Liver (tissue), 9 donors: ENCODE results near the gene TRIM29. TPM values are rescaled to one million over a fixed set of nuclear protein-coding genes. Genes with fewer than 3 reads are reported as not detected.

Experiments used
- DNase-seq: peaks from one replicate; pipeline ENCODE4 v3.0.0-alpha.2; 2017; ENCODE audit warnings: low spot score
- H3K27ac ChIP-seq, 2 donors: one replicate each; pipeline ENCODE4 v1.7.0; 2013; ENCODE audit warnings: inconsistent platforms in 2 of 2, low read length in 2 of 2, control low read depth in 1 of 2, low read depth in 1 of 2, mild to moderate bottlenecking in 1 of 2
- H3K27me3 ChIP-seq, 4 donors: one replicate each; pipeline versions ENCODE4 v1.6.1 to v1.7.0; 2013; ENCODE audit warnings: low read length in 3 of 4, inconsistent platforms in 1 of 4, mild to moderate bottlenecking in 1 of 4, moderate library complexity in 1 of 4; ENCODE audit not compliant: control insufficient read depth in 4 of 4, insufficient read depth in 4 of 4
- H3K36me3 ChIP-seq, 4 donors: one replicate each; pipeline versions ENCODE4 v1.6.1 to v1.7.0; 2013; ENCODE audit warnings: low read length in 3 of 4, mild to moderate bottlenecking in 3 of 4, low read depth in 1 of 4, moderate library complexity in 1 of 4; ENCODE audit not compliant: control insufficient read depth in 4 of 4, insufficient read depth in 3 of 4
- H3K4me1 ChIP-seq, 4 donors: one replicate each; pipeline versions ENCODE4 v1.6.1 to v1.7.0; 2013; ENCODE audit warnings: low read length in 3 of 4, mild to moderate bottlenecking in 3 of 4, moderate library complexity in 1 of 4; ENCODE audit not compliant: control insufficient read depth in 4 of 4, insufficient read depth in 4 of 4
- H3K4me3 ChIP-seq, 3 donors: one replicate each; pipeline versions ENCODE4 v1.6.1 to v1.7.0; 2013; ENCODE audit warnings: low read length in 3 of 3, control low read depth in 1 of 3, low read depth in 1 of 3, mild to moderate bottlenecking in 1 of 3
- H3K9ac ChIP-seq, 2 donors: one replicate each; pipeline ENCODE4 v1.7.0; 2013; ENCODE audit warnings: low read length in 2 of 2, mild to moderate bottlenecking in 2 of 2, moderate library complexity in 2 of 2, control low read depth in 1 of 2, low read depth in 1 of 2
- H3K9me3 ChIP-seq, 4 donors: one replicate each; pipeline versions ENCODE4 v1.6.1 to v1.7.0; 2013; ENCODE audit warnings: low read length in 3 of 4; ENCODE audit not compliant: control insufficient read depth in 4 of 4
- CTCF ChIP-seq: fragments of 150-350 bp; IDR thresholded peaks from 2 replicates; pipeline ENCODE4 v1.5.1; 2017; ENCODE audit warnings: improper control_type of control experiment, low read depth, low read length; ENCODE audit not compliant: missing input control
- EGR1 ChIP-seq, 2 donors: IDR thresholded peaks; 2 replicates each; pipeline ENCODE4 v1.6.1; 2016 to 2018; ENCODE audit warnings: antibody characterized with exemption in 2 of 2, low read depth in 2 of 2
- FOXA1 ChIP-seq: IDR thresholded peaks from 2 replicates; pipeline ENCODE4 v1.6.1; 2016; ENCODE audit warnings: antibody characterized with exemption
- HNF4G ChIP-seq: IDR thresholded peaks from 2 replicates; pipeline ENCODE4 v1.6.1; 2016; ENCODE audit warnings: antibody characterized with exemption
- JUND ChIP-seq, 2 donors: IDR thresholded peaks; 2 replicates each; pipeline ENCODE4 v1.6.1; 2016; ENCODE audit warnings: antibody characterized with exemption in 2 of 2
- MAX ChIP-seq: IDR thresholded peaks from 2 replicates; pipeline ENCODE4 v1.6.1; 2016; ENCODE audit warnings: antibody characterized with exemption
- RAD21 ChIP-seq, 2 donors: IDR thresholded peaks; 2 replicates each; pipeline ENCODE4 v1.6.1; 2016; ENCODE audit warnings: antibody characterized with exemption in 2 of 2, mild to moderate bottlenecking in 2 of 2
- REST ChIP-seq: IDR thresholded peaks from 2 replicates; pipeline ENCODE4 v1.6.1; 2016; ENCODE audit warnings: antibody characterized with exemption, mild to moderate bottlenecking
- TAF1 ChIP-seq: conservative IDR thresholded peaks from 2 replicates; pipeline ENCODE4 v1.6.1; 2016; ENCODE audit warnings: antibody characterized with exemption, mild to moderate bottlenecking
- YY1 ChIP-seq: IDR thresholded peaks from 2 replicates; pipeline ENCODE4 v1.6.1; 2016; ENCODE audit warnings: antibody characterized with exemption, mild to moderate bottlenecking
- whole genome bisulfite sequencing: extraction: QIAGEN DNeasy Blood & Tissue Kit; methylation state at CpG from one replicate; pipeline ENCODE4 v1.1.7; 2013; 5-methylcytosine and 5-hydroxymethylcytosine counted together
- polyA plus RNA-seq, 2 donors: library from polyadenylated mRNA; stranded (reverse) in 1 of 2; unstranded in 1 of 2; fragments of 200-250 nt in 1 of 2; fragments of >200 nt in 1 of 2; fragmentation: Nextera tagmentation in 1 of 2; extraction: Ambion mirVana in 1 of 2; gene quantifications; one replicate each; pipeline versions ENCODE4 v1.2.1 to v1.2.3, GENCODE V29; 2013 to 2015
- total RNA-seq, 2 donors: library from RNA; depleted of rRNA; stranded (reverse); fragments of >200 nt; gene quantifications; one replicate each; pipeline ENCODE4 v1.2.3, GENCODE V29; 2014
- donor health status: healthy.
- donor health status: healthy.
- donor health status: healthy.
- donor health status: healthy.
- donor health status: healthy.

The TRIM29 gene
- total and polyA plus RNA-seq, 4 donors: 0.22 to 0.89 (median 0.35) TPM

- no peak for TF ChIP-seq REST
- no peak for TF ChIP-seq HNF4G
These were observed 48.6 kb downstream of the TRIM29 start (continued) for GRCh38 chr11:120089036-120090001.

GRCh38 chr11:120088056-120088455 is 49.9 kb downstream of the TRIM29 start:
- WGBS: 88% methylated on average over 2 of the region's 2 CpGs
- Histone ChIP-seq H3K9me3 (peaks cover 0 to 12% (median 0%) of the 10 kb centered on the region in 4 donors), H3K27ac (no peak overlapping the region), H3K4me1 (no peaks in the 10 kb centered on the region), H3K4me3 (no peak overlapping the region), H3K27me3 (peaks cover 0 to 2% (median 0%) of the 10 kb centered on the region in 4 donors), H3K36me3 (no peaks in the 10 kb centered on the region), H3K9ac (no peak overlapping the region)
- no peak for TF ChIP-seq RAD21 (IDR thresholded peaks at IDR 0.05)
- TF ChIP-seq YY1: no peak
- no peak for TF ChIP-seq MAX
- TF ChIP-seq JUND (IDR thresholded peaks at IDR 0.05): no peak
- no peak for TF ChIP-seq TAF1
- TF ChIP-seq FOXA1: no peak
- TF ChIP-seq REST: no peak
- no peak for TF ChIP-seq HNF4G
- no peak for TF ChIP-seq EGR1 (IDR thresholded peaks at IDR 0.05; ENCODE audit: low read depth in 2 of 2)
- TF ChIP-seq CTCF: no peak
- DNase-seq: no peak
